HCT116 (cell line): Measurements from ENCODE around the gene UQCC5. TPM values are rescaled to one million over a fixed set of nuclear protein-coding genes. Genes with fewer than 3 reads are reported as not detected.

Experiments
- ATAC-seq: fragments of 200-7000 bp; cut with Tn5 transposase; 2 replicates; pipeline ENCODE4 v1.9.1; 2020; ENCODE audit warnings: mild to moderate bottlenecking, moderate library complexity
- BruUV-seq: library from RNA; stranded (reverse); fragments of 400-500 nt; replicated peaks from 2 replicates; lab custom pipeline; 2021; lab: Mats Ljungman, UMichigan
- CTCF ChIA-PET: fragments of 300-600 bp; sonication (Branson Sonifier 250); formaldehyde crosslinking; loops from one replicate; lab custom pipeline; 2021; ENCODE audit warnings: antibody characterized with exemption; lab: Charles Lee
- POLR2A ChIA-PET: fragments of 300-600, 350-600 bp; sonication (Branson Sonifier 250); formaldehyde crosslinking; loops from one replicate; lab custom pipeline; 2021; ENCODE audit warnings: antibody characterized with exemption; lab: Charles Lee
- RAD21 ChIA-PET, 2 experiments: fragments of 300-600 bp; sonication (Branson Sonifier 250); formaldehyde crosslinking; loops; one replicate each; lab custom pipeline; 2023; ENCODE audit warnings: low total read pairs in 2 of 2; ENCODE audit not compliant: uncharacterized antibody in 2 of 2, unreplicated experiment in 2 of 2, low non-redundant PET in 1 of 2; lab: Charles Lee
- DNase-seq: peaks from one replicate; pipeline ENCODE4 v3.0.0-alpha.2; 2010; ENCODE audit warnings: low read depth, low spot score
- H2AFZ ChIP-seq: fragments of 200-600 bp; shearing (Covaris generic), sonication (generic); 2 replicates; pipeline ENCODE4 v1.6.1; 2017; ENCODE audit warnings: low read depth, mixed run types, mixed read lengths, antibody characterized with exemption, low read length; ENCODE audit not compliant: poor library complexity, severe bottlenecking
- H3K27ac ChIP-seq: 2 replicates; pipeline ENCODE4 v1.5.1; 2012; ENCODE audit warnings: low read depth, low read length
- H3K27me3 ChIP-seq: fragments of 200-600 bp; sonication (generic); 2 replicates; pipeline ENCODE4 v1.6.1; 2016; ENCODE audit warnings: mixed run types, low read length, mixed read lengths; ENCODE audit not compliant: insufficient read depth
- H3K36me3 ChIP-seq, 2 experiments: fragments of 200-500 bp in 1 of 2; fragments of 200-600 bp in 1 of 2; sonication (Bioruptor generic) in 1 of 2; sonication (generic) in 1 of 2; 2 replicates each; pipeline versions ENCODE4 v1.5.1 to v1.6.1; 2014 to 2016; ENCODE audit warnings: low read length in 2 of 2, inconsistent platforms in 1 of 2, mixed read lengths in 1 of 2, mixed run types in 1 of 2; ENCODE audit not compliant: insufficient read depth in 2 of 2, control insufficient read depth in 1 of 2
- H3K4me1 ChIP-seq, 2 experiments: fragments of 200-600 bp in 1 of 2; sonication (generic) in 1 of 2; 2 replicates each; pipeline versions ENCODE4 v1.5.1 to v1.6.1; 2012 to 2017; ENCODE audit warnings: low read length in 2 of 2, inconsistent platforms in 1 of 2, mild to moderate bottlenecking in 1 of 2, mixed read lengths in 1 of 2, mixed run types in 1 of 2, moderate library complexity in 1 of 2; ENCODE audit not compliant: insufficient read depth in 2 of 2, control insufficient read depth in 1 of 2
- H3K4me2 ChIP-seq: fragments of 200-600 bp; sonication (generic); 2 replicates; pipeline ENCODE4 v1.6.1; 2017; ENCODE audit warnings: mixed run types, low read length, mixed read lengths
- H3K4me3 ChIP-seq, 2 experiments: fragments of 200-600 bp in 1 of 2; sonication (generic) in 1 of 2; replicated peaks in 1 of 2; 2 replicates each; pipeline ENCODE4 v1.5.1; 2011 to 2016; ENCODE audit warnings: low read length in 2 of 2, control low read depth in 1 of 2, low read depth in 1 of 2, mild to moderate bottlenecking in 1 of 2, mixed read lengths in 1 of 2, mixed run types in 1 of 2
- H3K79me2 ChIP-seq: fragments of 200-600 bp; sonication (generic); 2 replicates; pipeline ENCODE4 v1.6.1; 2017; ENCODE audit warnings: mild to moderate bottlenecking, mixed run types, low read length, moderate library complexity, mixed read lengths; ENCODE audit not compliant: insufficient read depth
- H3K9ac ChIP-seq: fragments of 200-600 bp; sonication (generic); 2 replicates; pipeline ENCODE4 v1.6.1; 2016; ENCODE audit warnings: low read length, mixed read lengths
- H3K9me2 ChIP-seq: fragments of 200-600 bp; sonication (generic), shearing (Covaris generic); 2 replicates; pipeline ENCODE4 v1.6.1; 2017; ENCODE audit warnings: mixed run types, mild to moderate bottlenecking, moderate library complexity; ENCODE audit not compliant: insufficient read depth
- H3K9me3 ChIP-seq, 2 experiments: fragments of 200-500 bp in 1 of 2; fragments of 200-600 bp in 1 of 2; sonication (Bioruptor generic) in 1 of 2; sonication (generic) in 1 of 2; 2 replicates each; pipeline ENCODE4 v1.6.1; 2014 to 2017; ENCODE audit warnings: low read length in 2 of 2, mixed read lengths in 2 of 2, inconsistent platforms in 1 of 2, low read depth in 1 of 2, mild to moderate bottlenecking in 1 of 2, mixed run types in 1 of 2, moderate library complexity in 1 of 2; ENCODE audit not compliant: control insufficient read depth in 1 of 2, insufficient read depth in 1 of 2
- H4K20me1 ChIP-seq: fragments of 200-600 bp; sonication (generic), shearing (Covaris generic); 2 replicates; pipeline ENCODE4 v1.6.1; 2017; ENCODE audit warnings: mixed run types, mild to moderate bottlenecking, moderate library complexity; ENCODE audit not compliant: insufficient read depth
- CBX3 ChIP-seq: IDR thresholded peaks from 2 replicates; pipeline ENCODE4 v1.6.1; 2012; ENCODE audit warnings: low read depth
- EGR1 ChIP-seq: IDR thresholded peaks from 2 replicates; pipeline ENCODE4 v1.6.1; 2012; ENCODE audit warnings: low read depth
- ELF1 ChIP-seq: IDR thresholded peaks from 2 replicates; pipeline ENCODE4 v1.6.1; 2012; ENCODE audit warnings: low read depth, borderline replicate concordance
- EZH2 ChIP-seq: fragments of 200-600 bp; sonication (generic); IDR thresholded peaks from 2 replicates; pipeline ENCODE4 v1.6.1; 2017; ENCODE audit warnings: antibody characterized with exemption, mixed run types
- EZH2phosphoT487 ChIP-seq: fragments of 200-600 bp; IDR thresholded peaks from 2 replicates; pipeline ENCODE4 v1.6.1; 2018; ENCODE audit warnings: antibody characterized with exemption, borderline replicate concordance
- FOSL1 ChIP-seq: IDR thresholded peaks from 2 replicates; pipeline ENCODE4 v1.6.1; 2012; ENCODE audit warnings: low read depth
- POLR2A ChIP-seq: IDR thresholded peaks from 2 replicates; pipeline ENCODE4 v1.7.0; 2011; ENCODE audit warnings: borderline replicate concordance; ENCODE audit not compliant: insufficient read depth, insufficient read length; ENCODE audit errors: extremely low read depth
- SIN3A ChIP-seq: IDR thresholded peaks from 2 replicates; pipeline ENCODE4 v1.6.1; 2012; ENCODE audit warnings: low read depth
- SP1 ChIP-seq: IDR thresholded peaks from 2 replicates; pipeline ENCODE4 v1.6.1; 2012; ENCODE audit warnings: low read depth
- SRF ChIP-seq: IDR thresholded peaks from 2 replicates; pipeline ENCODE4 v1.6.1; 2012; ENCODE audit warnings: low read depth
- TCF7L2 ChIP-seq: IDR thresholded peaks from 2 replicates; pipeline ENCODE4 v1.7.0; 2011; ENCODE audit warnings: borderline replicate concordance, inconsistent platforms; ENCODE audit not compliant: insufficient read depth, insufficient read length; ENCODE audit errors: extremely low read depth
- ZFX ChIP-seq: fragments of 450-650 bp; IDR thresholded peaks from 2 replicates; pipeline ENCODE4 v1.6.1; 2017
- ZNF274 ChIP-seq: fragments of 200-500 bp; sonication (Bioruptor generic); IDR thresholded peaks from 2 replicates; pipeline ENCODE4 v1.6.1; 2014; ENCODE audit warnings: mild to moderate bottlenecking, low read depth, low read length, inconsistent platforms
- intact Hi-C: fragments of 100-400 bp; cut with micrococcal nuclease; formaldehyde crosslinking; loops from 2 replicates; pipeline ENCODE4 v1.10.0; 2022
- total RNA-seq: library from RNA; stranded (reverse); gene quantifications from one replicate; pipeline ENCODE4 v1.2.1, GENCODE V29; 2021; ENCODE audit not compliant: unreplicated experiment
- TF ChIP-seq, protein P1 (sequence below): IDR thresholded peaks from 2 replicates; pipeline ENCODE4 v1.6.1; 2011; ENCODE audit warnings: mild to moderate bottlenecking, low read length, moderate library complexity; ENCODE audit not compliant: insufficient replicate concordance; ENCODE audit errors: extremely low read depth
- TF ChIP-seq, protein P2 (sequence below): IDR thresholded peaks from 2 replicates; pipeline ENCODE4 v1.6.1; 2012; ENCODE audit warnings: low read depth
- TF ChIP-seq, protein P3 (sequence below): IDR thresholded peaks from 2 replicates; pipeline ENCODE4 v1.6.1; 2012

The UQCC5 gene
- total RNA-seq, 1 experiment from 2014 or later = 14.1 TPM

DNA sequence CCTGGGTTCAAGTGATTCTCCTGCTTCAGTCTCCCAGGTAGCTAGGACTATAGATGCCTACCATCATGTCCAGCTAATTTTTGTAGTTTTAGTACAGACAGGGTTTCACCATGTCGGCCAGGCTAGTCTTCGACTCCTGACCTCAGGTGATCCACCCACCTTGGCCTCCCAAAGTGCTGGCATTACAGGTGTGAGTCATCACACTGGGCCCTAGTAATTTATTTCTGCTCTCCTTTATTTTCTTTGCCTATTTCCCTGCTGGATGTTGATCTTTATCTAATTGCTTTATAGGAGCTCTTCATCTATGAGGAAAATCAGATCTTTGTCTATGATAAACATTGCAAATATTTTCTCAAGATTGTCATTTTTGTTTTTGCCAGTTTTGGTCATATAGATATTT is 31.7 kb downstream of the UQCC5 start:
- no peaks in the 10 kb centered on the region for H3K9me2 ChIP-seq
- no peaks in the 10 kb centered on the region for H3K79me2 ChIP-seq
- no TSS peak for BruUV-seq
- H3K4me2 ChIP-seq = peak overlapping the region; percentile 54
- RAD21 ChIA-PET = interaction anchor here in 1 of 2 experiments (0.7 kb wide), 1 partner anchor 102 kb away, joined by 3 read pairs; no protein-coding TSS in a partner anchor
- H3K9ac ChIP-seq = no peak overlapping the region
- POLR2A ChIA-PET = no interaction called here
- H3K9me3 ChIP-seq = no peaks in the 10 kb centered on the region
- H3K27ac ChIP-seq = peak overlapping the region; percentile 30
- intact Hi-C loops = no loop called here
- TF ChIP-seq ZFX = no peak
- no peak for TF ChIP-seq ZNF274
- 0 out of 2 replicates have a peak, but pooled peaks have one; percentile 12 for TF ChIP-seq SP1
- TF ChIP-seq POLR2A = no peak
- TF ChIP-seq TCF7L2 = no peak
- no peak for TF ChIP-seq SRF
- TF ChIP-seq SIN3A = no peak
- no peak for TF ChIP-seq CBX3
- TF ChIP-seq, protein P1, sequence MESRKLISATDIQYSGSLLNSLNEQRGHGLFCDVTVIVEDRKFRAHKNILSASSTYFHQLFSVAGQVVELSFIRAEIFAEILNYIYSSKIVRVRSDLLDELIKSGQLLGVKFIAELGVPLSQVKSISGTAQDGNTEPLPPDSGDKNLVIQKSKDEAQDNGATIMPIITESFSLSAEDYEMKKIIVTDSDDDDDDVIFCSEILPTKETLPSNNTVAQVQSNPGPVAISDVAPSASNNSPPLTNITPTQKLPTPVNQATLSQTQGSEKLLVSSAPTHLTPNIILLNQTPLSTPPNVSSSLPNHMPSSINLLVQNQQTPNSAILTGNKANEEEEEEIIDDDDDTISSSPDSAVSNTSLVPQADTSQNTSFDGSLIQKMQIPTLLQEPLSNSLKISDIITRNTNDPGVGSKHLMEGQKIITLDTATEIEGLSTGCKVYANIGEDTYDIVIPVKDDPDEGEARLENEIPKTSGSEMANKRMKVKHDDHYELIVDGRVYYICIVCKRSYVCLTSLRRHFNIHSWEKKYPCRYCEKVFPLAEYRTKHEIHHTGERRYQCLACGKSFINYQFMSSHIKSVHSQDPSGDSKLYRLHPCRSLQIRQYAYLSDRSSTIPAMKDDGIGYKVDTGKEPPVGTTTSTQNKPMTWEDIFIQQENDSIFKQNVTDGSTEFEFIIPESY = no peak
- TF ChIP-seq, protein P2, sequence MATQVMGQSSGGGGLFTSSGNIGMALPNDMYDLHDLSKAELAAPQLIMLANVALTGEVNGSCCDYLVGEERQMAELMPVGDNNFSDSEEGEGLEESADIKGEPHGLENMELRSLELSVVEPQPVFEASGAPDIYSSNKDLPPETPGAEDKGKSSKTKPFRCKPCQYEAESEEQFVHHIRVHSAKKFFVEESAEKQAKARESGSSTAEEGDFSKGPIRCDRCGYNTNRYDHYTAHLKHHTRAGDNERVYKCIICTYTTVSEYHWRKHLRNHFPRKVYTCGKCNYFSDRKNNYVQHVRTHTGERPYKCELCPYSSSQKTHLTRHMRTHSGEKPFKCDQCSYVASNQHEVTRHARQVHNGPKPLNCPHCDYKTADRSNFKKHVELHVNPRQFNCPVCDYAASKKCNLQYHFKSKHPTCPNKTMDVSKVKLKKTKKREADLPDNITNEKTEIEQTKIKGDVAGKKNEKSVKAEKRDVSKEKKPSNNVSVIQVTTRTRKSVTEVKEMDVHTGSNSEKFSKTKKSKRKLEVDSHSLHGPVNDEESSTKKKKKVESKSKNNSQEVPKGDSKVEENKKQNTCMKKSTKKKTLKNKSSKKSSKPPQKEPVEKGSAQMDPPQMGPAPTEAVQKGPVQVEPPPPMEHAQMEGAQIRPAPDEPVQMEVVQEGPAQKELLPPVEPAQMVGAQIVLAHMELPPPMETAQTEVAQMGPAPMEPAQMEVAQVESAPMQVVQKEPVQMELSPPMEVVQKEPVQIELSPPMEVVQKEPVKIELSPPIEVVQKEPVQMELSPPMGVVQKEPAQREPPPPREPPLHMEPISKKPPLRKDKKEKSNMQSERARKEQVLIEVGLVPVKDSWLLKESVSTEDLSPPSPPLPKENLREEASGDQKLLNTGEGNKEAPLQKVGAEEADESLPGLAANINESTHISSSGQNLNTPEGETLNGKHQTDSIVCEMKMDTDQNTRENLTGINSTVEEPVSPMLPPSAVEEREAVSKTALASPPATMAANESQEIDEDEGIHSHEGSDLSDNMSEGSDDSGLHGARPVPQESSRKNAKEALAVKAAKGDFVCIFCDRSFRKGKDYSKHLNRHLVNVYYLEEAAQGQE = no peak
- TF ChIP-seq ELF1 = no peak
- TF ChIP-seq, protein P3, sequence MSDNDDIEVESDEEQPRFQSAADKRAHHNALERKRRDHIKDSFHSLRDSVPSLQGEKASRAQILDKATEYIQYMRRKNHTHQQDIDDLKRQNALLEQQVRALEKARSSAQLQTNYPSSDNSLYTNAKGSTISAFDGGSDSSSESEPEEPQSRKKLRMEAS = no peak
- TF ChIP-seq FOSL1 = peak; percentile 57; the same call in 1 of the 2 replicates
- no peak for TF ChIP-seq EZH2
- peak; percentile 55; the same call in 1 of the 2 replicates for TF ChIP-seq EGR1
- no peak for TF ChIP-seq EZH2phosphoT487
- H3K4me1 ChIP-seq = peaks cover 22 to 33% of the 10 kb centered on the region in 2 experiments
- DNase-seq (no peak), ATAC-seq (peak; percentile 68)
- CTCF ChIA-PET = no interaction called here
- H3K36me3 ChIP-seq = peaks cover 7 to 10% of the 10 kb centered on the region in 2 experiments
- no peak overlapping the region for H3K4me3 ChIP-seq
- H3K27me3 ChIP-seq = no peaks in the 10 kb centered on the region
- no peaks in the 10 kb centered on the region for H4K20me1 ChIP-seq
- H2AFZ ChIP-seq = no peak overlapping the region
